Spinal cord (tissue), 10 donors: Measurements from ENCODE around the gene SERPINH1. TPM values are rescaled to one million over a fixed set of nuclear protein-coding genes. Genes with fewer than 3 reads are reported as not detected.

Experiments used
- DNase-seq, 6 donors: peaks; one replicate each; pipeline versions ENCODE4 v3.0.0 to v3.0.0-alpha.2; 2013 to 2015; ENCODE audit warnings: low spot score in 6 of 6, low read depth in 4 of 6
- H3K27ac ChIP-seq: one replicate; pipeline ENCODE4 v1.5.1; 2013; ENCODE audit warnings: low read depth, low read length, control low read depth
- H3K27me3 ChIP-seq: one replicate; pipeline ENCODE4 v1.6.1; 2013; ENCODE audit warnings: low read length; ENCODE audit not compliant: control insufficient read depth, insufficient read depth
- H3K36me3 ChIP-seq: one replicate; pipeline ENCODE4 v1.6.1; 2013; ENCODE audit warnings: low read length; ENCODE audit not compliant: control insufficient read depth, insufficient read depth
- H3K4me1 ChIP-seq: one replicate; pipeline ENCODE4 v1.6.1; 2013; ENCODE audit warnings: low read length; ENCODE audit not compliant: control insufficient read depth, insufficient read depth
- H3K4me3 ChIP-seq: one replicate; pipeline ENCODE4 v1.5.1; 2013; ENCODE audit warnings: low read depth, low read length, control low read depth
- H3K9me3 ChIP-seq: one replicate; pipeline ENCODE4 v1.6.1; 2013; ENCODE audit warnings: low read length; ENCODE audit not compliant: control insufficient read depth, insufficient read depth
- WGBS: methylation state at CpG from one replicate; pipeline ENCODE4 v1.1.5; 2013; ENCODE audit warnings: missing lambda C conversion rate; ENCODE audit not compliant: insufficient coverage; 5-methylcytosine and 5-hydroxymethylcytosine counted together
- polyA plus RNA-seq, 2 donors: library from polyadenylated mRNA; unstranded; fragments of 120-200 nt; gene quantifications; one replicate each; pipeline ENCODE4 v1.2.1, GENCODE V29; 2013; ENCODE audit not compliant: insufficient read length in 2 of 2
- total RNA-seq, 2 donors: library from RNA; depleted of rRNA in 1 of 2; stranded (reverse); fragments of 120-200 nt in 1 of 2; fragments of >200 nt in 1 of 2; gene quantifications; one replicate each; pipeline versions ENCODE4 v1.2.3 to v1.2.4, GENCODE V29; 2013 to 2014
- donor health status: healthy.

SERPINH1 gene
- total and polyA plus RNA-seq, 4 donors: 85.1 to 221 (median 148) TPM

GRCh38 chr11:75538150-75538942, 23.7 kb upstream of the SERPINH1 start:
- Histone ChIP-seq H3K4me1 (peaks cover 6% of the 10 kb centered on the region), H3K27me3 (no peaks in the 10 kb centered on the region), H3K27ac (no peak overlapping the region), H3K9me3 (no peaks in the 10 kb centered on the region), H3K36me3 (no peaks in the 10 kb centered on the region), H3K4me3 (no peak overlapping the region)
- no peak for DNase-seq
- 88% methylated on average over 11 of the region's 11 CpGs for WGBS

- Histone ChIP-seq H3K4me1 (peaks cover 6% of the 10 kb centered on the region), H3K36me3 (no peaks in the 10 kb centered on the region), H3K27me3 (no peaks in the 10 kb centered on the region), H3K27ac (no peak overlapping the region), H3K9me3 (no peaks in the 10 kb centered on the region), H3K4me3 (no peak overlapping the region)
- DNase-seq: no peak
- 66% methylated on average over 9 of the region's 9 CpGs for WGBS
Measured at GRCh38 chr11:75539459-75540334, 22.4 kb upstream of the SERPINH1 start.

- Histone ChIP-seq H3K4me1 (peaks cover 6% of the 10 kb centered on the region), H3K9me3 (no peaks in the 10 kb centered on the region), H3K27me3 (peaks cover 2% of the 10 kb centered on the region), H3K4me3 (no peak overlapping the region), H3K36me3 (no peaks in the 10 kb centered on the region), H3K27ac (no peak overlapping the region)
- 92% methylated on average over 3 of the region's 4 CpGs for WGBS
- no peak for DNase-seq
Measured at GRCh38 chr11:75541193-75542087, 20.6 kb upstream of the SERPINH1 start.

GRCh38 chr11:75542088-75542438, 20.0 kb upstream of the SERPINH1 start:
- DNase-seq: no peak
- H3K36me3 ChIP-seq: no peaks in the 10 kb centered on the region
- 94% methylated on average over 1 of the region's 1 CpG for WGBS
- no peak overlapping the region for H3K4me3 ChIP-seq
- peaks cover 6% of the 10 kb centered on the region for H3K4me1 ChIP-seq
- peaks cover 2% of the 10 kb centered on the region for H3K27me3 ChIP-seq
- no peaks in the 10 kb centered on the region for H3K9me3 ChIP-seq
- no peak overlapping the region for H3K27ac ChIP-seq

GRCh38 chr11:75543806-75544205, 18.2 kb upstream of the SERPINH1 start:
- Histone ChIP-seq H3K27me3 (peaks cover 2% of the 10 kb centered on the region), H3K27ac (no peak overlapping the region), H3K36me3 (no peaks in the 10 kb centered on the region), H3K4me1 (peaks cover 19% of the 10 kb centered on the region), H3K9me3 (no peaks in the 10 kb centered on the region), H3K4me3 (no peak overlapping the region)
- no peak for DNase-seq
- 79% methylated on average over 5 of the region's 6 CpGs for WGBS

- H3K9me3 ChIP-seq: no peaks in the 10 kb centered on the region
- H3K4me3 ChIP-seq: no peak overlapping the region
- DNase-seq: no peak
- no CpG with 5 or more reads among the region's 1 CpG for WGBS
- no peak overlapping the region for H3K27ac ChIP-seq
- H3K27me3 ChIP-seq: peaks cover 2% of the 10 kb centered on the region
- peaks cover 17% of the 10 kb centered on the region for H3K4me1 ChIP-seq
- no peaks in the 10 kb centered on the region for H3K36me3 ChIP-seq
Measured at GRCh38 chr11:75547177-75547576, 14.9 kb upstream of the SERPINH1 start.

GRCh38 chr11:75547617-75548058, 14.4 kb upstream of the SERPINH1 start:
- 21% methylated on average over 7 of the region's 7 CpGs for WGBS
- no peak overlapping the region for H3K4me3 ChIP-seq
- H3K27me3 ChIP-seq: peaks cover 2% of the 10 kb centered on the region
- no peaks in the 10 kb centered on the region for H3K36me3 ChIP-seq
- peaks cover 17% of the 10 kb centered on the region for H3K4me1 ChIP-seq
- peak overlapping the region; percentile 4 for H3K27ac ChIP-seq
- DNase-seq: peak in 4 of 6 donors; percentile 60 to 93 (median 76)
- no peaks in the 10 kb centered on the region for H3K9me3 ChIP-seq

- Histone ChIP-seq H3K9me3 (no peaks in the 10 kb centered on the region), H3K27ac (peak overlapping the region; percentile 70), H3K27me3 (peaks cover 2% of the 10 kb centered on the region), H3K4me1 (peaks cover 21% of the 10 kb centered on the region), H3K4me3 (no peak overlapping the region), H3K36me3 (no peaks in the 10 kb centered on the region)
- WGBS: 87% methylated on average over 7 of the region's 8 CpGs
- no peak for DNase-seq
Measured at GRCh38 chr11:75548595-75549272, 13.3 kb upstream of the SERPINH1 start.
